ENCODE results near the gene EHF. TPM values are rescaled to one million over a fixed set of nuclear protein-coding genes. Genes with fewer than 3 reads are reported as not detected.

EHF gene
- total RNA-seq, 1 donor from 2014 or later: 0.25 TPM

Other genes with a start within 250 kb of the EHF start
- 16.5 and 17.6 TPM in 2 replicates for gene CAT, start 182.2 kb upstream of the EHF start, total RNA-seq
- not detected in 2 replicates for gene ELF5, start 107.3 kb upstream of the EHF start, total RNA-seq